EH (cell line): ENCODE measurements around the gene TSHZ2.
"Not testable (repeated sequence)": the region's sequence is repeated elsewhere in the genome, so short reads cannot be mapped to it uniquely, and the experiment has no call there.

ENCODE experiments used
- DNase-seq: peaks from one replicate; pipeline ENCODE4 v3.0.0-alpha.2; 2015; ENCODE audit warnings: low read depth

The TSHZ2 gene

DNA sequence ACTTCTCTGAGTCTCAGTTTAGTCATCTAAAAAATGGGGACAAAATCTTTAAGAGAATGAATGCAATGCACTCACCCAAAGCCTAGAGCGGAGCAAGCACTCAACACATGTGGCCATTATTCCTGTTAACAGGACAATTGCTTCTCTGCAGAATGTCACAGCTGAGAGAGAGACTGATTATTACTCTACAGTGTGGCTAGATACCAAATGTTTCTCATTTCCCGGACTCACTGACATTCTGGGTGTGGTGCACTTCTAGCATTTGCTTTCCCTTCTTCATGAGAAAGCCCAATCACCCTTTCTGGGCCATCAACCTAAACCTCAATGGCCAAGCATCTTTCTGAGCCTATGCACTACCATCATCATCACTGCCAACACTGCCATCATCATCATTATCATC is 347.6 kb downstream of the TSHZ2 start:
- no peak for DNase-seq

DNA sequence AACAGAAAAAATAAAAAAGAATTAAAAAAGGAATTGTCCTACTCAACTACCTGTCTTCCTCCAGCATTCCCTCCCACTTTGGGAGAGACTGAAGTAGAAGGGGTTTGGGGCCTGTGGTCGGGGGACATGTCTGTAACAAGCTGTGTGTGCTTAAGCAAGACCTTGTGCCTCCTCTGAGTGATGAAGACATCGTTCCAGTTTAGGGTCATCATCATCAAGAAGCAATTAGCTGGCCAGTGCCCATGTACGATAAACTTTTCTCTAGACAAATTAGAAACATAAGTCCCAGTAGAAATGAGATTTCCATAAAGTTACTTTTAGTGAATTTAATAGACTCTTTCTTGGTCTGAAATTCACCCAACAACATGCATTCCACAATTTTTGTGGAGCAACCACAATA is 348.5 kb downstream of the TSHZ2 start:
- DNase-seq = no peak

DNA sequence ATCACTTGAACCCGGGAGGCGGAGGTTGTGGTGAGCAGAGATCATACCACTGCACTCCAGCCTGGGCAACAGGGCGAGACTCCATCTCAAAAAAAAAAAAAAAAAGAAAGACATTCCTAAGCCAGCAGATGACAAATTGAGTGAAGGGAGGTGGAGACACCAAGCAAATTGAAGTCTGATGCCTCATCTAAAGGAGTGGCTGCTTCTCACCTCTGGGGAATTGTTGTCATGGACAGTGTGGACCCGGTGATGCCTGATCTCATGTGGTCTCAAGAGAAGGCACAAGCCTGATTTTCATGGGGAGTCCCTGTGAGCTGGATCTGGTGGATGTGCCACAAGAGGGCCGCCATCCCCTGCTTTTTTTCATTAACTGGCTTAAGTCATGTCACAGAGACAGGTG is 349.4 kb downstream of the TSHZ2 start:
- DNase-seq = no peak

DNA sequence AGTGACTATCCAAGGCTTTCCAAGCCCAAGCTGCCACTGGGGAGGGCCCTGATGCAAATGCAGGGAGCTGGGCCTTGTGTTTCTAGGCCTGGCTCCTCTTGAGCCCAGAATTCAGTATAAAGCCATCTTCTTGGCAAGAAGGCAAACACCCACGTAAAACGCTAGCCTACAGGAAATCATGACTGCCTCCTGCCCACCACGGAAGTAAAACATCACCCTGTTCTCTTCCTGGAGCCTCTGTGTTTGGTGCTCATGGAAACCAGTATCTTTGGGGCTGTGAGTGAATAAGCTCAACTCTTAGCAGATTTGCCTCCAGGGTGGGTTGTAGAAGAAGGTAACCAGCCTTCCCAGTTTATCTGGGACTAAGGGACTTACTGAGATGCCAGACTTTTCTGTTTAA is 350.5 kb downstream of the TSHZ2 start:
- no peak for DNase-seq

DNA sequence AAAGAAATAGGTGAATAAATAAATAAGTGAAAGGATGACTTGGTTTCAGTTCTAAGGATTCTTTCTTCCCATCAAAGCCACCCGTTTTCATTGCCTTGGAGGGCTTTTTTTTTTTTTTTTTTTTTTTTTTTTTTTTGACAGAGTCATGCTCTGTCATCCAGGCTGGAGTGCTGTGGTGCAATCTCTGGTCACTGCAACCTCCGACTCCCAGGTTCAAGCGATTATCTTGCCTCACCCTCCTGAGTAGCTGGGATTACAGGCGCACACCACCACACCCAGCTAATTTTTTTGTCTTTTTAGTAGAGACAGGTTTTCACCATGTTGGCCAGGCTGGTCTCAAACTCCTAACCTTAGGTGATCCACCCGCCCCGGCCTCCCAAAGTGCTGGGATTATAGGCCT is 351.3 kb downstream of the TSHZ2 start:
- DNase-seq = not testable (repeated sequence)

DNA sequence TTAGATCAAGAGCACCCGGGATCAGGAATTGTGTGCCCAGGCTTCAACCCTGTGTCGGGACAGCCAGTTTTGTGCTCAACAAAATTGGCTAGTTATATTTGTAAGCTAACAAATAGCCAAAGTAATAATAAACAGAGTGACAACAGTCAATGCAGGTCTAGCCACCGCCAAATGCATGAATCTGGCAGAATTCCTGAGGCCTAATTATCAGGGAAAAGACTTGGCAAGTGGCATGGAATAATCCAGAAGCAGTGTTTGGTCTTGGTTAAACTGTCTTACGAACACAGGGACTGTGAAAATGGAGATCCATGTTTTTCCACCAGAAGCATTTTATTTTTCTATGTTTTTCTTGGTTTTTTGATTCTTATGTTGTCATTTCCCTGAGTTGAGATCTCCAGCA is 352.7 kb downstream of the TSHZ2 start:
- DNase-seq = no peak

DNA sequence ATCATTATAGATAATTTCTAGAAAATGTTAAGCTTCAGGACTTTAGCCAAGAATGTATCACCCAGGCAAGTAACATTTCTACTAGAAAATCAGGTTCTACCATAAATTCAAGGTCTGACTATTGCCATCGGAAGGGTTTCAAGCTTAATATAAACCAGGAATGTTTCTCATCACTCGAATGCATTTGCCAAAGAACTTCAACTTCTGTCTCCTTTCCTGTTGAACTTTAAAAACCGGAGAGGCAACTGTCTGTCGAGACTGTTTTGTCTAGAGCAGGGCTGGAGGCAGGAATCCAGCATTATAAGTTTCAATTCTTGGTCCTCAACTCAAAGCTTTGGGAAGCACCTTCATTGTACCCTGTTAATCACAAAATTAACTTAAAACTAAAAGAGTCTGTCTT is 356.8 kb downstream of the TSHZ2 start:
- no peak for DNase-seq

DNA sequence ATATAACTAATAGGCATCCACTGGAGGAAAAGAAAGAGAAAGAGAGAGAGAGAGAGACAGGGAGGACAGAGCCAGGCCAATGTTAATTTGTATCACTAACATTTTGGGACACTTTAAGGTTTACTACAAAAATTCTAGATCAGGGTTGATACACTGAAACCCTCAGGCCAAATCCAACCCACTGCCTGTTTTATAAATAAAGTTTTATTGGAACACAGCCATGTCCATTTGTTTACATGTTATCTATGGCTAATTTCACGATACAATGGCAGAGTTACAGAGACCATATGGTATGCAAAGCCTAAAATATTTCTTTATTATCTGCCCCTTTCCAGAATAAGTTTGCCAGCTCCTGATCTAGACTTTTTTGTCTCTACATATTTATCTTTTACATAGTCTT is 357.6 kb downstream of the TSHZ2 start:
- no peak for DNase-seq

DNA sequence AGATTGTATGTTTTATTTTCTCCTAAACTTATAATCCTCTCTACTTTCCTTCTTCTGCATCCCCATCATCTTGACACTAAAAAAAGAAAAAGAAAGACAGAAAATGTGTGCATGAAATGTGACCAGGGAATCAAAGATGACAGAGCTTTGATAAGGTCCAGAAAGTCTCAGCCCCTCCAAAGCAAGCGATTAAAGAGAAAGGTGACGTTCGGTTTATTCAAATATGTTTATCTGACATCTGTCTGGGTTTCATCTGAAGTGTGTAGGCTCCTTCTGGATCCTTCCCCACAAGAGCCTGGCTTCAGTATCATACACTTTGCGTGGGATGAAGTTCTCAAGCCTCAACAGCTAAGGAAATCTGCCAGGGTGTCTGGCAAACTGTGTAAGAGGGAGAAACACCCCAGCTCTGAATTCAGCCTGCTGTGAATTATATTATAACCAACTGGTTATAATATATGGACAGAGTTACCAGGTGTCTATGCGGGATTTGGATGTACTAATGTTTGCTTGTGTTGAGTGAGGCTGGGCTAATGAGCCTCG is 358.5 kb downstream of the TSHZ2 start:
- DNase-seq = no peak

DNA sequence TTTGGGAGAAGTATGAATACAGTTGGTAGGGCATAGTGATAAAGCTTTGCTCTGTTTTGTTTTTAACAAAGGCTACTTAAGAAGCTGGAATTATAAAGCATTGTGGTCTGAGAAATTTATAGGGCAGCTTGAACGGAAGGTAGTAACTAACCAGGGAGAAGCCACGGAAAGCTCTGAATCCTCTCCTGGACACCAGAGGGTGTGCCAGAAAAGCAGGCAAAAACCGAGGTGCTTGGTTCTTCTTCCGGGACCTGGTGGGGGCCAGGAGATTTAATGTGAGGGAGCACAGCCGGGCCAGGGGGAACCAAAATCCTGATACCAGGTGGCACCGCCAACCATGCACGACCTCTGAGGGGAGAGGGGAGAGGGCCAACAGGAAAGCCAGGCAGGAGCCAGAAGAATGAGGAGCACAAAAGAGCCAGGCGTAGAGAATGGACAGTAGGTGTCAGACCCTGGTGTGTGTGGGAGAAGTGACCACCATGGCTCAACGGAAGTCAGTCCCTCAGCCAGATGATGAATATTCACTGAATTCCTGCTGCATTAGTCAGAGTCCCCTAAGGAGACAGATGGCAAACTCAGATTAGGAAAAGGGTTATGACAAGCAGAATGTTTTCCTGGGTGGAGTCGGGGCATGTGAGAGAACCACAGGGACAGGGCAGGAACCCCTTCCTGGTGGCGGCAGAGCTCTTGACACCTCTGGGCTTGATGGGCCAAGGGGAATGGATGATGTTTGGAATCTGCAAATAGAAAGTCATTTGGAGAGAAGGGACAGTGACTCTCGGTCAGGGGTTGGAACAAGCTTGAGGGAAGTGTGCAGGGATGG is 359.2 kb downstream of the TSHZ2 start:
- peak; percentile 80 for DNase-seq

DNA sequence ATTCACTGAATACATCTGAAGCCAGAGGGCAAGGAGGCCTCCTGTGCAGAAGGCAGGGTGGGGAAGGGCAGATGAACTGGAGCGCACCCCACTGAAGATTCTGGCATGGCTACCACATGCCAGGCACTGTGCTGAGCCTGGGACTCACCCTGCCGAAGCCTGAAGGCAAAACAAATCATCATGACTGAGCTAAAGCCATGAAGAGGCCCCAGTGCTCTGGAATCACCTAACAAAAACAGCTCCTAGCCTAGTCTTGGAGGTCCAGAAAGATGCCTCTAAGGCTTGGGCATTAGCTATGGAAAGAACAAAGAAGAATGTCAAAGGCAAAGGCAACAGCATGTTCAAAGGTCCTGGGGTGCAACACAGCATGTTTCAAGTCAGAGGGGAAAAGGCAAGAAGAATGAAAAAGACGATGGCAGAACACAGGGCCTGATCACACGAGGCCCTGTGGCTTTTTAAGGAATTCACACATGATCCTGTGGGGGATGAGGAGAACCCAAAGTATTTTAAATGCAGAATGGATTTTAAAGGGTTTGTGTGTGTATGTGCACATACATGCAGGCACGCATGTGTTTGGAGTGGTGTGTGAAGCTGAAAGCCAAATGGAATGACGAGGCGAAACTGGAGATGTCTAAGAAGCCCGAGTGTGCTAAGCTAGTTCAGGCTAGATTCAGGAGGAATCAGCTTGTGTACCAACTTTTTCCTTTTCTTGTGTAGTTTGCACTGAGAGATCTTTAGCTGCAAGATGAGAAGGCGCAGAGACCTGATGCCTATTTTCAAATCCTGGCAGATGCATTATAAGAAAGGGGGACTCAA is 360.1 kb downstream of the TSHZ2 start:
- peak; percentile 2 for DNase-seq

DNA sequence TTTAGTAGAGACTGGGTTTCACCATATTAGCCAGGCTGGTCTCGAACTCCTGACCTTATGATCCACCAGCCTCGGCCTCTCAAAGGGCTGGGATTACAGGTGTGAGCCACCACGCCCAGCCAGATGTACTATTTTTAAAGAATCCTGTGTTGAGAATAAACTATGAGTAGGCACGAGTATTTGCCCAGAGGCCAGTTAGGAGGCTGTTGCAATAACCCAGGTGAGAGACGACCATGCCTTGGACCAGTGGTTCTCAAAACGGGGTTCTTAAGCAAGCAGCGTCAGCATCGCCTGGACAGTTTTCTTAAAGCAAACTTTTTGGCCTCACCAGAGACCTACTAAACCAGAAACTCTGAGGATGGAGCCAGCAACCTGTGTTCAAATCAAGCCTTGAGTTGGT is 362.7 kb downstream of the TSHZ2 start:
- no peak for DNase-seq

DNA sequence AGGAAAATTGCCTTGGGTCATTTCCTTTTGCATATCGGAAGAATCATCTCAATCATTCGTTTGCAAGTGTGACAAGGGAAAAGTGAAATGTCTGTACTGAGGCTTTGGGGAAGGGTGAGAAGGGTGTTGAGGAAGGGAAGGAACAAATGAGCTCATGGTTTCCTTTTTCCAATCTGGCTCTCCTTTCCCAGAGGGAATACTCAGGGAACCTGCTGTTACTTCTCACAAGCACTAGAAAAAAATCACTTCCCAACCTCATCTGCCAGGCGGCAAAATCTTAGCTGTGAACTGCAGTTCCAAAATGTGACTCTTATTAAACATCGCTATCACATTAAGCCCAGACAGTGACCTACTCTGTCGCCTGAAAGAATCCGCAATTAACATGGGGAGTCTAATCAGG is 363.4 kb downstream of the TSHZ2 start:
- no peak for DNase-seq

DNA sequence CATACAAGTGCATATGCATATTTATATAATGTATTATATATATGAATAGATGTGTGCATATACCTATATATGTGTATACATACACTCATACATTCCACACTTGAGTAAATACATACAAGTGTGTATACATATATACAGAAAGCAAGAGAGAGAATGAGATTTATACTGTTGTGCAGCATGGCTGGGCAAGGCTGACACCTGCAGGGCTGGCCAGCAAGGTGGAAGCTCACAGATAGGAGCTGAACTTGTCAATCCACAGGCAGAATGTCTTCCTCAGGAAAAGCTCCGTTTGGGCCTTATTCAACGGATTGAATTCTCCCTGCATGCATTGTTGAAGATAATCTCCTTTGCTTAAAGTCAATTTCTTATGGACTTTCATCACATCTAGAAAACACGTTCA is 364.7 kb downstream of the TSHZ2 start:
- no peak for DNase-seq

DNA sequence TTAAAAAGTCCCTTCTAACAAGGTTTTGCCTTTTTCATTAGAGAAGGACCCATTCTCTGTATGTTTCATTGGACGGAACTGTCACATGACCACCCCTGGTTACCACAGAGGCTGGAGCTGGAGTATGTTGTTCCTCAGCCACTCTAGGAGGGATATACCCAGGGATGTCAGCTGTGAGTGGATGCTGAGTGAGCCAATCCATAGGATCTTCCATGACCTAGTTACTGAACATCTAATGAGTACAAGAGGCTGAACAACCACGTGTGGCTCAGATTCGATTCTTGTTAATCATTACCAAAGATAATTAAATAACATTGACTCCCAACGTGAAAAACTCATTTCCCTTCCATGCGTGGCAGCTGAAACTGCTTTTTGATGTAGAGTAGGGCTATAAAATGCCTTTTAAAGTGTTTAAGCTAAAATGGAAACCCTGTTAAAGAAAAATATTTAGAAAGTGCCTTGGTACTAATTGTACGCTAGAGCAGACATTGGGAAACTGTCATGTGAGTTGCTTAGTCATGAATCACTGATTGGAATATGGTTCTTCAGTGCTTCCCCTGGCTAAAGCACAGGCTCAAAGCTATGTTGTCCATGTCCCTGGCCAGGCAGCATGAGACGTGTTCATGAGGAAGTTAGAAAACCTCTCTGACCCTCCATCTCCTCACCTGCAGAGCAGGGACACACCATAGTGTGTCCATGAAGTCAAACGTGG is 365.4 kb downstream of the TSHZ2 start:
- no peak for DNase-seq

DNA sequence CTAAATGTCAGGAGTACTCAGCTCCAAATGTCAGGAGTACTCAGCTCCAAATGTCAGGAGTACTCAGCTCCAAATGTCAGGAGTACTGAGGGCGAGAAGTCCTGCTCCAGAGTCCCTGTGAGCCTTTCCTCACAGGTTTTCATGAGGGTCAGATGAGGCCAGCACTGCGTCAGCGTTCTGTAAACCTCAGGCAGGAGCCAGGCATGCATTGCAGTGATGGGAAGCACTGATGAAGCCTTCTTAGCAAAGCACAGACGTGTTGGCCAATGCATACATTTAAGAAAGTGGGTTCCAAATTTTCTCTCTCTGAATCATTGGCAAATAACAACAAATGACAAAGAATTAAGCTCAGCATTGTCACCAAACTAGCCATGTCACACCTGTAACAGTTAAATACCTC is 366.6 kb downstream of the TSHZ2 start:
- no peak for DNase-seq

DNA sequence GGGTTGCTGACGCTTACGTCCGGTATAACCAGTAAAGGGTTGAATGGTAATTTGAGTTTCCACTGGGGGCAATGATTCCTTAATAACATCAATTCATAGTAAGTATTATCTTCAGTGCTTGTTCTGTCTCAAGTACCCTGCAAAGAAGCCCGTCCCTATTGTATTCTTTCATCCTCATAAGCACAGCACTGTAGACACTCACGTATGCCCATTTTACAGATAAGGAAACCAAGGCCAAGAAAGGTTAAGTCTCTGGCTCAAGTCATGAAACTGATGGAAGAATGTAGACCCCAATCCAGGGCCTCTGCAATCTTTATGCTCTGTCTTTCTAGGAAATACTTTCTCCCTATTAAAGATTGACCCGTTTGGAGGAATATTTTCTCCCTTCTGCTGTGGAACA is 370.3 kb downstream of the TSHZ2 start:
- DNase-seq = no peak

DNA sequence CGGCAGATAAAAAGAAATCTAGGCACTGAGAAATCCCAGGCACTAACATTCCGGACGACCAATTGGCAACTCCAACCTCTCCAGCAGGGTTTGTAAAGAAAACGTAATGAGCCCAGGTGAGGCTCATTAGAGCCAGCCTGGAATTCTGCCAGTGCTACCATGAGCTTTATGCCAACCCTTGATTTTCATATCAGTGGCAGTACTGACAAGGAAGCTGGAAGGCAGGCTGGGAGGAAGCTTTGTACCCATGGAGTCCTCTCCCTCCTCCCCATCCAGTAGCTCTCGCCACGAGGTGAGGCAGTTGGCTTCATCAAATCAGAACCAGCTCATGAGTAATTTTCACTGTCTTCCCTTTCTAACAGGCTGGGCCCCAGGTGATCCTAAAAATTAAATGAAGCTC is 371.3 kb downstream of the TSHZ2 start:
- no peak for DNase-seq

DNA sequence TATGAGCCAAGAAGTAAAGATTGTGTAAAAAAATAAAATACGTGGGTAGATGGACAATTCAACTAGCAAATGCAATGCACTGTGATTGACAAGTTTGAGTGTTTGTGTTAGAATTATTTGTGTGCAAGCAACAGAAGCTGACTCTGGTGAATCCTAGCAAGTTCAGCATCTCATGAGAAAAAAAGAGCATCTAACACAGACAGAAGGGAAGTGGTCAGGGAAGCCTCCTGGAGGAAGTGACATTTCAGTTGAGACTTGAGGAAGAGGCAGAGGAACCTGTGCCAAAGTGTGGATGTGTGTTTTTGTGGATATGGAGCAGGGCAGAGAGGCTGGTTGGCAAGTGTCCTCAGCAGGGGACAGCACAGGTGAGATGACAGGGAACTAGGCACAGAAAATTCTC is 372.7 kb downstream of the TSHZ2 start:
- no peak for DNase-seq

DNA sequence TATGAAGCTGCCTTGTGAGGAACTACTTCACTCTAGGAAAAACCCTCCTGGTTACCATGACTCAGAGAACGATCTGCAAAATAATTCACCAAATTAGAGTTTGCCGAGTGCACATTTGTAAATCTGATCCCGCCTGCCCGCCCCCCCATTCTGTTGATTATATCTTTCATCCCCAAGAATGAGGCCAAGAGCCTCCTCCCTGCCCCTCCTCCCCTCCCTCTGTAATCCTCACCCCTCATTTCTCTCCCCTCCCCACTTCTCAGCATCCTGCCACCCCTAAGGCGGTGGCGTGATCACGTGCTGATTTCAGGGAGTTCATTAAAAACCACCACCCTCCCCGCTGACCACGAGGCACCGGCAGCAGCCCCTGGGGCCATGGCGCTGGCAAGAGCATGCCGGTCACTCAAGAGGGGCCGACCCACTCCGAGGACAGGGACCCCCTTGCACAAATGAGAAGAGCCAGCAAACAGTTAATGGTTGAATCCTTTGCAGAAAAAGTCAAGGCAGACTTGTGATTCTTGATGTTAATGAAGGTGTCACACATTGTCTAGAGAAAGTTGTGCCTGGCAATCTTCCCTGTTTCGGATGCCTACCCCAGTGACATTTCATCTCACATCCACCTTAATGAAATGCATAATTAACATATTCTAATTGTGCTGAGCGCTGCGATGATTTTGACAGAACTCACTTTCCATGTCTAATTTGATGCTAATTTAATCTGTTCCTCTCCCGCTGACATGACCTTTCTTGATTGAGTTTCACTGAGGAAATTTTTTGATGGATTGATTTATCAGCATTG is 373.6 kb downstream of the TSHZ2 start:
- DNase-seq = no peak

DNA sequence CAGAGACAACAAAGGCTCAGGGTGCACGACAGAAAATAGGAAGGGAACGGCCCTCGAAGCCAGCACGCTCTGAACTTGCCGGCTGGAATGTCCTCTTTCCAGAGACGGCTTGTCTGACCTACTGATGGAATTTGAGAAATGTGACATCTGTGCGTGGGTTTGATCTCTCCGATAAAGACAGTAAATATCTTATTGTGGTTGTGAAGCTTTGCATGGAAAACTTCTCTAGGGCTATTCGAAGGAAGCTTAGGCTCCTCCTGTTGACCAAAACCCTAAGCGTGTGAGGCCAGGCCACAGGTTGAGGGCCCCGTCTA is 374.1 kb downstream of the TSHZ2 start:
- peak; percentile 53 for DNase-seq

DNA sequence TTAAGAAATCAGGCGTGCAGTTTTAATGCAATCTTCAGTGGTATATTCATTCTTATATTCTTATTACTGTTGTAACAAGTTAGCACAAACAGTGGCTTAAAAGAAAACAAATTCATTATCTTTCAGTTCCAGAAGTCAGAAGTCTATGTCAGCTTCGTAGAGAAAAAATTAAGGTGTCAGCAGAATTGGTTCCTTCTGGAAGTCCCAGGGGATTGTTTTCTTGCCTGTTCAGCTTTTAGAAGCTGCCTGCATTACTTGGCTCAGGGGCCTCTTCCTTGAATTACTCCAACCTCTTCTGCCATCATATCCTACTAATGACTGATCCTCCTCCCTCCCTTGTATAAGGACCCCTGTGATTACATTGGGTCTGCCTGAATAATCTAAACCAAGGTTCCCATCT is 377.6 kb downstream of the TSHZ2 start:
- no peak for DNase-seq
